GM12878 (cell line): ENCODE data around the gene TATDN3. TPM values are rescaled to one million over a fixed set of nuclear protein-coding genes. Genes with fewer than 3 reads are reported as not detected.

ENCODE experiments used
- ATF7 ChIP-seq: fragments of 450-650 bp; IDR thresholded peaks from 2 replicates; pipeline ENCODE4 v1.6.1; 2016; ENCODE audit warnings: low read depth, mild to moderate bottlenecking
- BHLHE40 ChIP-seq, 2 experiments: fragments of 450-650 bp in 1 of 2; IDR thresholded peaks; 2 replicates each; pipeline ENCODE4 v1.6.1; 2011 to 2017; ENCODE audit warnings: low read depth in 2 of 2, borderline replicate concordance in 1 of 2, improper control_type of control experiment in 1 of 2, low read length in 1 of 2, mild to moderate bottlenecking in 1 of 2
- BRCA1 ChIP-seq: IDR thresholded peaks from 2 replicates; pipeline ENCODE4 v1.6.1; 2011; ENCODE audit warnings: low read depth, low read length, improper control_type of control experiment
- CBFB ChIP-seq: IDR thresholded peaks from 2 replicates; pipeline ENCODE4 v1.6.1; 2016; ENCODE audit warnings: antibody characterized with exemption, low read depth
- DPF2 ChIP-seq: fragments of 450-650 bp; IDR thresholded peaks from 2 replicates; pipeline ENCODE4 v1.6.1; 2017; ENCODE audit warnings: mild to moderate bottlenecking
- E4F1 ChIP-seq: fragments of 450-650 bp; IDR thresholded peaks from 2 replicates; pipeline ENCODE4 v1.6.1; 2018; ENCODE audit warnings: borderline replicate concordance, mild to moderate bottlenecking; ENCODE audit not compliant: partially characterized antibody
- EED ChIP-seq: sonication (generic); IDR thresholded peaks from 2 replicates; pipeline ENCODE4 v1.6.1; 2016; ENCODE audit warnings: antibody characterized with exemption, low read depth
- ELK1 ChIP-seq: IDR thresholded peaks from 2 replicates; pipeline ENCODE4 v1.6.1; 2012; ENCODE audit warnings: low read depth, low read length, improper control_type of control experiment
- IKZF2 ChIP-seq, 2 experiments: fragments of 450-650 bp; IDR thresholded peaks; 2 replicates each; pipeline ENCODE4 v1.6.1; 2017; ENCODE audit warnings: mild to moderate bottlenecking in 2 of 2, moderate library complexity in 2 of 2
- NFIC ChIP-seq: IDR thresholded peaks from 2 replicates; pipeline ENCODE4 v1.6.1; 2012; ENCODE audit warnings: low read depth, mild to moderate bottlenecking, inconsistent platforms, low read length, moderate library complexity
- PBX3 ChIP-seq: IDR thresholded peaks from 2 replicates; pipeline ENCODE4 v1.6.1; 2011; ENCODE audit warnings: mild to moderate bottlenecking, low read depth, low read length, moderate library complexity; ENCODE audit not compliant: insufficient replicate concordance
- POLR2AphosphoS2 ChIP-seq: IDR thresholded peaks from 2 replicates; pipeline ENCODE4 v1.6.1; 2011; ENCODE audit warnings: low read depth, mild to moderate bottlenecking, low read length, improper control_type of control experiment, moderate library complexity
- PRDM15 ChIP-seq: fragments of 450-650 bp; formaldehyde crosslinking; IDR thresholded peaks from 2 replicates; pipeline ENCODE4 v1.4.0; 2020; ENCODE audit warnings: mild to moderate bottlenecking, moderate library complexity
- SKIL ChIP-seq: fragments of 450-650 bp; IDR thresholded peaks from 2 replicates; pipeline ENCODE4 v1.6.1; 2017; ENCODE audit warnings: mild to moderate bottlenecking, low read depth, inconsistent platforms; ENCODE audit not compliant: poor library complexity, severe bottlenecking
- SUZ12 ChIP-seq: fragments of 200-600 bp; sonication (generic); IDR thresholded peaks from one replicate; pipeline ENCODE4 v1.6.1; 2018; ENCODE audit warnings: antibody characterized with exemption, mild to moderate bottlenecking; ENCODE audit not compliant: unreplicated experiment
- USF1 ChIP-seq: IDR thresholded peaks from 2 replicates; pipeline ENCODE4 v1.6.1; 2011; ENCODE audit warnings: borderline replicate concordance, low read depth, mild to moderate bottlenecking, moderate library complexity, mixed read lengths, low read length; ENCODE audit not compliant: insufficient read depth; ENCODE audit errors: extremely low read length
- ZNF274 ChIP-seq: IDR thresholded peaks from one replicate; pipeline ENCODE4 v1.8.0; 2011; ENCODE audit not compliant: insufficient read length, insufficient read depth
- polyA plus RNA-seq, 11 experiments: library from polyadenylated mRNA; depleted of rRNA in 4 of 11; unstranded in 6 of 11; stranded (reverse) in 5 of 11; fragments of >200 nt; fragmentation: Nextera tagmentation in 4 of 11; fragmentation: Illumina TruSeq in 1 of 11; extraction: Ambion mirVana in 4 of 11; extraction: Trizol in 1 of 11; gene quantifications; 1 replicate in 1 of 11; 2 replicates in 10 of 11; pipeline versions ENCODE4 v1.2.1 to v1.2.3, GENCODE V29; 2011 to 2016; ENCODE audit warnings: inconsistent platforms in 2 of 11, missing spikeins in 2 of 11, low read depth in 1 of 11
- total RNA-seq, 4 experiments: library from RNA; depleted of rRNA in 3 of 4; stranded (reverse); fragments of >200 nt in 3 of 4; fragmentation: Illumina TruSeq in 1 of 4; extraction: Trizol in 1 of 4; gene quantifications; 2 replicates each; pipeline versions ENCODE4 v1.2.1 to v1.2.3, GENCODE V29; 2013 to 2021

Gene TATDN3
- total and polyA plus RNA-seq, 10 of the 15 experiments (the other 5 are each of a cell fraction or from before 2014, with no cell fraction given): 15.5 to 40.0 (median 22.7) TPM

- TF ChIP-seq SKIL (no peak), EED (peak; percentile 77; the same call in 1 of the 2 replicates), ATF7 (no peak), BRCA1 (no peak), PBX3 (no peak), ELK1 (no peak), BHLHE40 (IDR thresholded peaks at IDR 0.05; ENCODE audit: borderline replicate concordance in 1 of 2, low read depth in 2 of 2, low read length in 1 of 2) (peak in 1 of 2 experiments; percentile 29; a peak in 1 of 4 replicates), POLR2AphosphoS2 (no peak), ZNF274 (no peak), USF1 (no peak), CBFB (no peak), DPF2 (no peak), E4F1 (no peak), NFIC (peak; percentile 76), PRDM15 (CRISPR knock-in tag) (no peak), SUZ12 (no peak), IKZF2 (IDR thresholded peaks at IDR 0.05) (peak; percentile 77 to 83)
These were observed 39.3 kb upstream of the TATDN3 start (continued) for GRCh38 chr1:212752252-212752933.
